H1 (cell line): Measurements from ENCODE around the gene CDKN3. TPM values are rescaled to one million over a fixed set of nuclear protein-coding genes. Genes with fewer than 3 reads are reported as not detected.

ENCODE experiments used
- CTCF ChIA-PET: fragments of 300-600 bp; sonication (Branson Sonifier 250); formaldehyde crosslinking; loops from one replicate; lab custom pipeline; 2021; ENCODE audit not compliant: partially characterized antibody; lab: Charles Lee
- POLR2A ChIA-PET: fragments of 300-600 bp; sonication (Branson Sonifier 250); formaldehyde crosslinking; loops from one replicate; lab custom pipeline; 2021; ENCODE audit warnings: inconsistent platforms; ENCODE audit not compliant: partially characterized antibody; lab: Charles Lee
- DNase-seq, 2 experiments: peaks; one replicate each; pipeline versions ENCODE4 v3.0.0 to v3.0.0-alpha.2; 2010 to 2022; ENCODE audit warnings: low spot score in 2 of 2, low read depth in 1 of 2, mixed read lengths in 1 of 2
- FAIRE-seq: peaks from 2 replicates; lab custom pipeline; 2011; peaks lifted over from hg19 to GRCh38; lab: Jason Lieb, UNC
- H2AFZ ChIP-seq: 2 replicates; pipeline ENCODE4 v1.8.1; 2012; ENCODE audit warnings: low read length, inconsistent platforms
- H2AK5ac ChIP-seq: 2 replicates; pipeline ENCODE4 v1.6.1; 2013; ENCODE audit warnings: low read depth, low read length
- H2BK120ac ChIP-seq: replicated peaks from 2 replicates; pipeline ENCODE3; 2013; ENCODE audit warnings: low read depth, low read length, inconsistent platforms
- H2BK12ac ChIP-seq: 2 replicates; pipeline ENCODE4 v1.6.1; 2013; ENCODE audit warnings: low read depth, low read length
- H2BK15ac ChIP-seq: 2 replicates; pipeline ENCODE4 v1.6.1; 2013; ENCODE audit warnings: low read length
- H2BK20ac ChIP-seq: 2 replicates; pipeline ENCODE4 v1.6.1; 2013; ENCODE audit warnings: low read length
- H2BK5ac ChIP-seq: 2 replicates; pipeline ENCODE4 v1.6.1; 2013; ENCODE audit warnings: low read depth, low read length
- H3K14ac ChIP-seq: 2 replicates; pipeline ENCODE4 v1.6.1; 2013; ENCODE audit warnings: inconsistent platforms; ENCODE audit not compliant: insufficient read length
- H3K18ac ChIP-seq: 2 replicates; pipeline ENCODE4 v1.6.1; 2013; ENCODE audit warnings: low read length; ENCODE audit errors: extremely low read depth
- H3K23ac ChIP-seq: 2 replicates; pipeline ENCODE4 v1.6.1; 2013; ENCODE audit warnings: inconsistent platforms; ENCODE audit not compliant: insufficient read length
- H3K23me2 ChIP-seq: 2 replicates; pipeline ENCODE4 v1.6.1; 2013; ENCODE audit warnings: low read depth, low read length
- H3K27ac ChIP-seq: 2 replicates; pipeline ENCODE4 v1.6.1; 2011; ENCODE audit warnings: low read depth, low read length, inconsistent platforms
- H3K27me3 ChIP-seq, 4 experiments: replicated peaks in 1 of 4; 1 replicate in 1 of 4; 2 replicates in 3 of 4; pipeline versions ENCODE4 v1.6.1 to v1.8.1; 2011 to 2013; ENCODE audit warnings: low read length in 3 of 4, mild to moderate bottlenecking in 3 of 4, inconsistent platforms in 2 of 4, mixed read lengths in 2 of 4, moderate library complexity in 1 of 4; ENCODE audit not compliant: control insufficient read depth in 3 of 4, insufficient read depth in 3 of 4; ENCODE audit errors: extremely low read depth in 1 of 4
- H3K36me3 ChIP-seq, 4 experiments: 2 replicates each; pipeline versions ENCODE4 v1.6.1 to v1.8.1; 2011 to 2013; ENCODE audit warnings: mild to moderate bottlenecking in 4 of 4, low read length in 3 of 4, moderate library complexity in 2 of 4, control low read depth in 1 of 4, inconsistent platforms in 1 of 4; ENCODE audit not compliant: insufficient read depth in 4 of 4, control insufficient read depth in 2 of 4
- H3K4ac ChIP-seq: replicated peaks from 2 replicates; pipeline ENCODE3; 2013; ENCODE audit warnings: low read length, low read depth, mixed read lengths, inconsistent platforms; ENCODE audit not compliant: insufficient read length
- H3K4me1 ChIP-seq, 4 experiments: replicated peaks in 1 of 4; 1 replicate in 1 of 4; 2 replicates in 3 of 4; pipeline versions ENCODE4 v1.6.1 to v1.8.1; 2011 to 2013; ENCODE audit warnings: low read length in 3 of 4, inconsistent platforms in 2 of 4, mixed read lengths in 1 of 4; ENCODE audit not compliant: insufficient read depth in 4 of 4, control insufficient read depth in 3 of 4
- H3K4me2 ChIP-seq, 2 experiments: 2 replicates each; pipeline versions ENCODE4 v1.6.1 to v1.8.1; 2011 to 2013; ENCODE audit warnings: low read depth in 2 of 2, low read length in 2 of 2, control low read depth in 1 of 2, inconsistent platforms in 1 of 2, mild to moderate bottlenecking in 1 of 2; ENCODE audit not compliant: insufficient read depth in 1 of 2
- H3K4me3 ChIP-seq, 4 experiments: fragments of 200-600, 300-600 bp in 1 of 4; sonication (generic), shearing (Covaris generic), sonication (Bioruptor Twin) in 1 of 4; 2 replicates each; pipeline versions ENCODE4 v1.5.1 to v1.8.1; 2011 to 2016; ENCODE audit warnings: low read length in 4 of 4, low read depth in 3 of 4, control low read depth in 2 of 4, inconsistent platforms in 2 of 4, mild to moderate bottlenecking in 2 of 4, mixed read lengths in 1 of 4, moderate library complexity in 1 of 4; ENCODE audit not compliant: insufficient read depth in 2 of 4; ENCODE audit errors: extremely low read depth in 1 of 4
- H3K56ac ChIP-seq: replicated peaks from 2 replicates; pipeline ENCODE3; 2013; ENCODE audit warnings: low read depth, mild to moderate bottlenecking, mixed read lengths, low read length, inconsistent platforms; ENCODE audit not compliant: insufficient read length
- H3K79me1 ChIP-seq: 2 replicates; pipeline ENCODE4 v1.6.1; 2013; ENCODE audit warnings: low read depth, low read length, control low read depth
- H3K79me2 ChIP-seq, 2 experiments: 2 replicates each; pipeline versions ENCODE4 v1.6.1 to v1.8.1; 2012 to 2013; ENCODE audit warnings: low read length in 2 of 2, mild to moderate bottlenecking in 2 of 2, inconsistent platforms in 1 of 2; ENCODE audit not compliant: insufficient read depth in 2 of 2, control insufficient read depth in 1 of 2
- H3K9ac ChIP-seq, 4 experiments: replicated peaks in 1 of 4; 1 replicate in 1 of 4; 2 replicates in 3 of 4; pipeline versions ENCODE4 v1.6.1 to v1.8.1; 2011 to 2013; ENCODE audit warnings: low read depth in 3 of 4, low read length in 3 of 4, control low read depth in 2 of 4, mild to moderate bottlenecking in 2 of 4, moderate library complexity in 2 of 4, inconsistent platforms in 1 of 4; ENCODE audit errors: extremely low read depth in 1 of 4
- H3K9me3 ChIP-seq, 2 experiments: 2 replicates each; pipeline versions ENCODE4 v1.6.1 to v1.8.1; 2012 to 2013; ENCODE audit warnings: mild to moderate bottlenecking in 2 of 2, moderate library complexity in 2 of 2, control low read depth in 1 of 2, inconsistent platforms in 1 of 2, low read depth in 1 of 2, low read length in 1 of 2, mixed read lengths in 1 of 2; ENCODE audit not compliant: insufficient read depth in 2 of 2
- H4K20me1 ChIP-seq, 2 experiments: replicated peaks in 1 of 2; 2 replicates each; pipeline versions ENCODE3 to v1.8.1; 2011 to 2013; ENCODE audit warnings: inconsistent platforms in 2 of 2, low read length in 2 of 2, mild to moderate bottlenecking in 1 of 2; ENCODE audit not compliant: insufficient read depth in 2 of 2, control insufficient read depth in 1 of 2
- H4K5ac ChIP-seq: 2 replicates; pipeline ENCODE4 v1.6.1; 2013; ENCODE audit warnings: low read length, low read depth, mixed read lengths, inconsistent platforms; ENCODE audit not compliant: insufficient read length
- H4K8ac ChIP-seq: 2 replicates; pipeline ENCODE4 v1.8.0; 2013; ENCODE audit warnings: mild to moderate bottlenecking, moderate library complexity, low read length, inconsistent platforms; ENCODE audit not compliant: insufficient read depth; ENCODE audit errors: extremely low read depth
- H4K91ac ChIP-seq: replicated peaks from 2 replicates; pipeline ENCODE3; 2013; ENCODE audit warnings: low read length, mixed read lengths, inconsistent platforms; ENCODE audit not compliant: insufficient read length
- ASH2L ChIP-seq: fragments of 200-600, 300-600 bp; sonication (generic); IDR thresholded peaks from one replicate; pipeline ENCODE4 v1.7.1; 2017; ENCODE audit warnings: low read length
- CBX5 ChIP-seq: fragments of 300-800, 300-1000 bp; sonication (generic); IDR thresholded peaks from 2 replicates; pipeline ENCODE4 v1.7.1; 2016; ENCODE audit warnings: antibody characterized with exemption, low read length, low read depth
- KDM1A ChIP-seq: fragments of 200-600, 300-600 bp; sonication (generic); IDR thresholded peaks from 2 replicates; pipeline ENCODE4 v1.7.1; 2016; ENCODE audit warnings: mild to moderate bottlenecking, low read length, borderline replicate concordance
- POLR2A ChIP-seq, 2 experiments: IDR thresholded peaks; 1 replicate in 1 of 2; 2 replicates in 1 of 2; pipeline ENCODE4 v1.6.1; 2011; ENCODE audit warnings: low read depth in 2 of 2, low read length in 2 of 2, mild to moderate bottlenecking in 2 of 2; ENCODE audit errors: control extremely low read depth in 1 of 2
- SRF ChIP-seq: IDR thresholded peaks from 2 replicates; pipeline ENCODE4 v1.6.1; 2011; ENCODE audit warnings: mild to moderate bottlenecking, low read depth, low read length, moderate library complexity
- WGBS, 2 experiments: shearing (Covaris generic) in 1 of 2; methylation state at CpG; one replicate each; pipeline versions ENCODE4 v1.1.6 to v1.1.7; 2013 to 2015; ENCODE audit warnings: low lambda C conversion rate in 2 of 2, mixed read lengths in 2 of 2, inconsistent platforms in 1 of 2, low coverage in 1 of 2, missing lambda C conversion rate in 1 of 2; ENCODE audit not compliant: insufficient replicate concordance in 2 of 2, insufficient coverage in 1 of 2, insufficient read length in 1 of 2; ENCODE audit errors: extremely low coverage in 1 of 2, missing lambda C conversion rate in 1 of 2; 5-methylcytosine and 5-hydroxymethylcytosine counted together
- polyA plus RNA-seq, 7 experiments: library from polyadenylated mRNA; depleted of rRNA in 3 of 7; stranded (reverse) in 5 of 7; unstranded in 2 of 7; fragments of >200 nt in 5 of 7; fragments of 200-250 nt in 2 of 7; gene quantifications; 1 replicate in 5 of 7; 2 replicates in 1 of 7; 4 replicates in 1 of 7; pipeline versions ENCODE4 v1.2.1 to v1.2.3, GENCODE V29; 2011 to 2013; ENCODE audit warnings: missing spikeins in 2 of 7, mixed read lengths in 2 of 7
- total RNA-seq: library from RNA; stranded (reverse); fragmentation: NEBNext Ultra II Directional; extraction: Animal tissue kit (Norgen Biotek cat#: 25700); gene quantifications from 2 replicates; pipeline ENCODE4 v1.2.1, GENCODE V29; 2021

The CDKN3 gene
- total and polyA plus RNA-seq, 2 of the 8 experiments (the other 6 are each of a cell fraction or from before 2014, with no cell fraction given), result 43.5 to 48.3 TPM

- peak overlapping the region; percentile 57 to 86 for H3K4me2 ChIP-seq
- H3K56ac ChIP-seq, result no peak overlapping the region
- POLR2A ChIA-PET, result interaction anchor here (2.9 to 3.7 kb wide), 2 partner anchors 29 to 34 kb away, joined by 15 to 25 read pairs; no protein-coding TSS in a partner anchor
- H3K27ac ChIP-seq, result no peak overlapping the region
- no peaks in the 10 kb centered on the region for H3K9me3 ChIP-seq
- TF ChIP-seq KDM1A (peak; percentile 54), ASH2L (no peak), SRF (no peak), CBX5 (no peak), POLR2A (IDR thresholded peaks at IDR 0.05; ENCODE audit: control extremely low read depth in 1 of 2, low read depth in 2 of 2, low read length in 2 of 2) (no peak)
- no peak overlapping the region for H2BK5ac ChIP-seq
- no peak overlapping the region for H4K5ac ChIP-seq
- no peak overlapping the region for H3K18ac ChIP-seq
- no peak overlapping the region for H2BK20ac ChIP-seq
- H3K79me1 ChIP-seq, result no peaks in the 10 kb centered on the region; the same call in 1 of the 2 replicates
- H3K4ac ChIP-seq, result no peak overlapping the region
- no peak for DNase-seq
- peak overlapping the region; percentile 27 to 80 (median 42); a peak in 6 of 8 replicates for H3K4me3 ChIP-seq
- peaks cover 0 to 3% (median 0%) of the 10 kb centered on the region in 4 experiments; a peak in 1 of 8 replicates for H3K36me3 ChIP-seq
- H4K91ac ChIP-seq, result no peak overlapping the region
- H4K20me1 ChIP-seq, result no peaks in the 10 kb centered on the region
- H3K79me2 ChIP-seq, result no peaks in the 10 kb centered on the region
- WGBS, 2 experiments, result 58% methylated on average over 9 of the region's 9 CpGs; no CpG with 5 or more reads in 1 of the 2 experiments
- CTCF ChIA-PET, result interaction anchor here (1.0 to 3.3 kb wide), 8 partner anchors 8 to 48 kb away, joined by 3 to 13 read pairs (median 4); no protein-coding TSS in a partner anchor
- peaks cover 0 to 3% (median 1%) of the 10 kb centered on the region in 4 experiments; a peak in 2 of 7 replicates for H3K4me1 ChIP-seq
- H2BK120ac ChIP-seq, result no peak overlapping the region
- H3K23me2 ChIP-seq, result peaks cover 11% of the 10 kb centered on the region; the same call in 1 of the 2 replicates
- FAIRE-seq, result no peak
- no peak overlapping the region for H3K23ac ChIP-seq
- H2BK12ac ChIP-seq, result no peak overlapping the region
- H3K27me3 ChIP-seq, result peaks cover 0 to 7% (median 3%) of the 10 kb centered on the region in 4 experiments; a peak in 3 of 7 replicates
- 0 out of 2 replicates have a peak overlapping the region, but pooled peaks have one; percentile 36 for H2AFZ ChIP-seq
- H4K8ac ChIP-seq, result no peak overlapping the region
- no peak overlapping the region for H3K14ac ChIP-seq
- no peak overlapping the region for H2BK15ac ChIP-seq
- H2AK5ac ChIP-seq, result no peak overlapping the region
- H3K9ac ChIP-seq, result peak overlapping the region in 2 of 4 experiments; percentile 25 to 72; a peak in 3 of 7 replicates
Observed at GRCh38 chr14:54396183-54396492, 669 bp upstream of the CDKN3 start.
